Mucosa of stomach (tissue), 1 donor: ENCODE data around the gene FRAT2.
A peak's percentile ranks its signal among the peaks of the same experiment; 100 is the strongest.

Experiments
- H3K27me3 ChIP-seq: one replicate; pipeline ENCODE4 v1.7.0; 2013; ENCODE audit warnings: mild to moderate bottlenecking, low read length; ENCODE audit not compliant: control insufficient read depth, insufficient read depth
- H3K36me3 ChIP-seq: one replicate; pipeline ENCODE4 v1.7.0; 2013; ENCODE audit warnings: low read length; ENCODE audit not compliant: control insufficient read depth, insufficient read depth
- H3K4me1 ChIP-seq: one replicate; pipeline ENCODE4 v1.7.0; 2013; ENCODE audit warnings: mild to moderate bottlenecking, low read length; ENCODE audit not compliant: control insufficient read depth, insufficient read depth
- H3K4me3 ChIP-seq: one replicate; pipeline ENCODE4 v1.7.0; 2013; ENCODE audit warnings: low read length
- H3K9ac ChIP-seq: one replicate; pipeline ENCODE4 v1.7.0; 2013; ENCODE audit warnings: mild to moderate bottlenecking, low read length, moderate library complexity
- H3K9me3 ChIP-seq: one replicate; pipeline ENCODE4 v1.7.0; 2013; ENCODE audit warnings: mild to moderate bottlenecking, low read length, moderate library complexity; ENCODE audit not compliant: control insufficient read depth
- donor health status: Pancreatic carcinoma.

FRAT2 gene

DNA sequence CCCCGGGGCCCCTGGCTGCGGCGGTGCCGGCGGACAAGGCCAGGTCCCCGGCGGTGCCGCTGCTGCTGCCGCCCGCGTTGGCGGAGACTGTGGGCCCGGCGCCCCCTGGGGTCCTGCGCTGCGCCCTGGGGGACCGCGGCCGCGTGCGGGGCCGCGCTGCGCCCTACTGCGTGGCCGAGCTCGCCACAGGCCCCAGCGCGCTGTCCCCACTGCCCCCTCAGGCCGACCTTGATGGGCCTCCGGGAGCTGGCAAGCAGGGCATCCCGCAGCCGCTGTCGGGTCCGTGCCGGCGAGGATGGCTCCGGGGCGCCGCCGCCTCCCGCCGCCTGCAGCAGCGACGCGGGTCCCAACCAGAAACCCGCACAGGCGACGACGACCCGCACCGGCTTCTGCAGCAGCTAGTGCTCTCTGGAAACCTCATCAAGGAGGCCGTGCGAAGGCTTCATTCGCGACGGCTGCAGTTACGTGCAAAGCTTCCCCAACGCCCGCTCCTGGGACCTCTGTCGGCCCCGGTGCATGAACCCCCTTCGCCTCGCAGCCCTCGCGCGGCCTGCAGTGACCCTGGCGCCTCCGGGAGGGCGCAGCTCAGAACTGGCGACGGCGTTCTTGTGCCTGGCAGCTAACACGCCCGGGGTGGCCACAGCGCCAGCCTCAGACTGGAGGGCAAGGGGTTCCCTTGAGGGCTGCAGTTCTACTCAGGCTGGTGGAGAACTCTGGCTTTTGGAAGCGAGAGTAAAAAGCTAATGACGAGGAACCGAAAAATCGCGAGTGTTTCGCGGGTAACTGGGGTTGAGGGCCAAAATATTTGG, 14.7 kb downstream of the FRAT2 start:
- Histone ChIP-seq H3K27me3 (no peaks in the 10 kb centered on the region), H3K36me3 (no peaks in the 10 kb centered on the region), H3K9ac (peak overlapping the region; percentile 89), H3K9me3 (no peaks in the 10 kb centered on the region), H3K4me3 (peak overlapping the region; percentile 71), H3K4me1 (peaks cover 21% of the 10 kb centered on the region)

DNA sequence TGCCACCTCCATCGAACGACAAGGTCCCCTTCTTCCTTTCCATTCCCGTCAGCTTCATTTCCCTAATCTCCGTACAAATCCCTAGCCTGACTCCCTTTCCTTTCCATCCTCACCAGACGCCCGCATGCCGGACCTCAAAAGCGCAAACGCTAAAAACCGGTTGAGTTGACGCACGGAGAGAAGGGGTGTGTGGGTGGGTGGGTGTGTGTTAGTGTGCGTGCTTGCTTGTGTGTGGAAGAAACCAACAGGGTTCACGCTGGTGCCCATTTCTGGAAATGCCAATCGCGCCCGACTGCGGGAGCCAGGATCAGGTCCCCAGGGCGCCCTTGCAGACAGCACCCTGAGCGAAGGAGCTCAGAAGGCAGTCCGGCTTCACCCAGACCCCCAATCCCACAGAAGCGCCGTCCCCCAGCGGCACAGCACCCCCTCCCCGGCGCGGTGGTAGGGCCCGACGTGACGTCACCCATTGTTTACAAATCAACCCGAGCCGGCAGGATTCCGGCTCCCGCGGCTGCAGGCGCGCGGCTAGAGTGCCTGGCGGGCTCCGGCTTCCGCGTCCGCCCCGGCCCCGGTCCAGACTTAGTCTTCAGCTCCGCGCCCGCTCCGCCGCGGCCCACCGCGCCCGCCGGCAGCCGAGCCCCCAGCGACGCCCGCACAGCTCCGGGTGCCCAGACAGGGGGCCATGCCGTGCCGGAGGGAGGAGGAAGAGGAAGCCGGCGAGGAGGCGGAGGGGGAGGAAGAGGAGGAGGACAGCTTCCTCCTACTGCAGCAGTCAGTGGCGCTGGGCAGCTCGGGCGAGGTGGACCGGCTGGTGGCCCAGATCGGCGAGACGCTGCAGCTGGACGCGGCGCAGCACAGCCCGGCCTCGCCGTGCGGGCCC, 15.5 kb downstream of the FRAT2 start, which contains the start of gene FRAT1:
FRAT1 (plus strand) TSS at position 500 of the 880 bp plus-strand sequence; CDS start at position 683, 183 bp downstream.
- Histone ChIP-seq H3K9me3 (no peaks in the 10 kb centered on the region), H3K36me3 (no peaks in the 10 kb centered on the region), H3K4me1 (peaks cover 17% of the 10 kb centered on the region), H3K27me3 (no peaks in the 10 kb centered on the region), H3K9ac (peak within 1 kb of the TSS; percentile 89), H3K4me3 (peak within 1 kb of the TSS; percentile 71)

DNA sequence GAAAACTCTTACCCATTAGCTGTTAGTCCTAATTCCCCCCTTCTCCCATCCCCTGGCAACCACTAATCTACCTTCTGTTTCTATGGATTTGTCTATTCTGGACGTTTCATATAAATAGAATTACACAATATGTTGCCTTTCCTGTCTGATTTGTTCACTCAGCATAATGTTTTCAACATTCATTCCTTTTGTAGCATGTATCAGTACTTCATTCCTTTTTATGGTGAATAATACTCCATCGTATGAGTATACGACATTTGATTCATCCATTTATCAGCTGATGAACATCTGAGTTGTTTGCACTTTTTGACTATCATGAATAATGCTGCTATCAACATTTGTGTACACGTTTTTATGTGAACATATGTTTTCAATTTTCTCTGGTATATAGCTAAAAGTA, 19.9 kb downstream of the FRAT2 start:
- Histone ChIP-seq H3K4me1 (no peaks in the 10 kb centered on the region), H3K9me3 (no peaks in the 10 kb centered on the region), H3K36me3 (no peaks in the 10 kb centered on the region), H3K4me3 (no peak overlapping the region), H3K9ac (no peak overlapping the region), H3K27me3 (no peaks in the 10 kb centered on the region)

DNA sequence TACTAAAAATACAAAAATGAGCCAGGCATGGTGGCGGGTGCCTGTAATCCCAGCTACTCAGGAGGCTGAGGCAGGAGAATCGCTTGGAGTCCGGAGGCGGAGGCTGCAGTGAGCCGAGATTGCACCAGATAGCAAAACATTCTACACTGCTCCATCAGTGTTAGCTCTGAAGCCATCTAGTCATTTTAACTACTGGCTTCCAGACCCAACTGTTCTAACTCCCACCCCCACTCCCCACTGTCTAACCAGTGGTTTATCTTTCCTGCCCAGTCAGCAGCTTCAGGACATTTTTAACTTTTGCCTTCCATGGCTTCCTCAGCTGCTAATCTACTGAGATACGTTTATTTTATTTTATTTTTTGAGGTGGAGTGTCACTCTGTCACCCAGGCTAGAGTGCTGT, 21.6 kb downstream of the FRAT2 start:
- Histone ChIP-seq H3K27me3 (no peaks in the 10 kb centered on the region), H3K4me1 (no peaks in the 10 kb centered on the region), H3K4me3 (no peak overlapping the region), H3K36me3 (no peaks in the 10 kb centered on the region), H3K9ac (no peak overlapping the region), H3K9me3 (no peaks in the 10 kb centered on the region)

GRCh38 chr10:97311111-97311626, 23.4 kb downstream of the FRAT2 start:
- H3K9ac ChIP-seq, result no peak overlapping the region
- no peaks in the 10 kb centered on the region for H3K27me3 ChIP-seq
- no peak overlapping the region for H3K4me3 ChIP-seq
- H3K36me3 ChIP-seq, result no peaks in the 10 kb centered on the region
- no peaks in the 10 kb centered on the region for H3K4me1 ChIP-seq
- no peaks in the 10 kb centered on the region for H3K9me3 ChIP-seq

DNA sequence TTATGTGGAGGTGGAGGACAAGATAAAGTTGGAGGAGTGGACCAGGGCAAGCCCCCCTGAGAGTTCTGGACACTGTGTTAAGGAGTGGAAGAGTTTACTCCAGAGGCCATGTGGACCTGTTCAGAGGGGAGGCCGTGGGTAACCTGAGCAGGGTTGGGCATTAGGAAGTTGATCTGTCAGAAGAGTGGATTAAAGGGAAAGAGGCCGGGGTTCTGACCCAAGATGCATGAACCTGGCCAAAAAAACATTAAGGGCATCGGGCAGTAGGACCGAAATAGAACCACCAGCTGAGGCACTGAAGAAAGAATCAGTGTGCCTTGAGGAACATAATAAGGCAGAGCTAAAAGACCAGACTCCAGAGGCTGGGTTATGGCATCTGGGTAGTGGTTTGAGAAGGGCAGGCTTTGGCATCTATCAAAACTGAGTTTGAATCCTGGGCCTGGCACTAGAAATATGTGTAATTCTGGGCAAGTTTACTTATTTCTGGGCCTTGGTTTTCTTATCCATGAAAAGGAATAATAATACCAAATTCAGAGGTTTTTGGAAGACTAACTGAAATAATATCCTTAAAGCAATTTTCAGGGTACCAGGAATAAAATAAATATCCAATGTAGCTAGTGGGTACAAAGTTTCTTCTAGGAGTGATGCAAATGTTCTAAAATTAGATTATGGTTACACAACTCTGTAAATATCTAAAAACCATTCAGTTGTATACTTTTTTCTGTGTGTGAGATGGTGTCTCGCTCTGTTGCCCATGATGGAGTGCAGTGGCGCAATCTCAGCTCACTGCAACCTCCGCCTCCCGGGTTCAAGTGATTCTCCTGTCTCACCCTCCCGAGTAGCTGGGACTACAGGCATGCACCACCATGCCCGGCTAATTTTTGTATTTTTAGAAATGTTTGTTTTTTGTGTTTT, 26.4 kb downstream of the FRAT2 start:
- H3K9ac ChIP-seq, result no peak overlapping the region

DNA sequence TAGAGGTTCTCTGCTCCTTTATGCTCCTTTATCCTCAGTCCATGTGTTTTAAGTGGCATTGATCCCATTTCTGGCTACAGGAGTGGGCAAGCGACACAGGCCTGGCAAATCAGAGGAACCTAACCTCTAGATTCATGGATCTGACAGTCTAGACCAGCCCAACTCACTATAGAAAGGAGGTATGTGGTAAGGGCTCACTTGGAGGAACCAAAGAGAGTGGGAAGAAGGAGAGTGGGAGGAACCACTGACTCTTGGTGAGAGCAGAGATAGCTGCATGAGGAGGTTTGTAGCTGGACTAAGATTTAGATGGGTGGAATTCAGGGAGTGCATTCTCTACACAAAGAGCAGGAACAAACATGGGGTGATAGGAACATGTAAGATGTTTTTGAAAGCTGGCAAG, 27.1 kb downstream of the FRAT2 start:
- Histone ChIP-seq H3K9ac (no peak overlapping the region), H3K27me3 (no peaks in the 10 kb centered on the region), H3K36me3 (no peaks in the 10 kb centered on the region), H3K4me3 (no peak overlapping the region), H3K4me1 (no peaks in the 10 kb centered on the region), H3K9me3 (no peaks in the 10 kb centered on the region)

More for the DNA sequence above, 26.4 kb downstream of the FRAT2 start:
- H3K36me3 ChIP-seq, result no peaks in the 10 kb centered on the region
- H3K9me3 ChIP-seq, result no peaks in the 10 kb centered on the region
- H3K4me3 ChIP-seq, result no peak overlapping the region
- H3K27me3 ChIP-seq, result no peaks in the 10 kb centered on the region
- H3K4me1 ChIP-seq, result no peaks in the 10 kb centered on the region

GRCh38 chr10:97302088-97302791, 32.3 kb downstream of the FRAT2 start:
- Histone ChIP-seq H3K4me3 (no peak overlapping the region), H3K4me1 (no peaks in the 10 kb centered on the region), H3K9me3 (no peaks in the 10 kb centered on the region), H3K36me3 (no peaks in the 10 kb centered on the region), H3K27me3 (peaks cover 3% of the 10 kb centered on the region), H3K9ac (no peak overlapping the region)

GRCh38 chr10:97300980-97301379, 33.5 kb downstream of the FRAT2 start:
- H3K27me3 ChIP-seq, result peaks cover 3% of the 10 kb centered on the region

GRCh38 chr10:97298223-97298571, 36.3 kb downstream of the FRAT2 start:
- H3K4me1 ChIP-seq, result no peaks in the 10 kb centered on the region
- no peaks in the 10 kb centered on the region for H3K9me3 ChIP-seq
- H3K27me3 ChIP-seq, result peaks cover 3% of the 10 kb centered on the region
- no peak overlapping the region for H3K4me3 ChIP-seq
- H3K9ac ChIP-seq, result peak overlapping the region; percentile 18
- no peaks in the 10 kb centered on the region for H3K36me3 ChIP-seq

More at GRCh38 chr10:97300980-97301379, 33.5 kb downstream of the FRAT2 start:
- H3K9ac ChIP-seq, result no peak overlapping the region
- H3K4me1 ChIP-seq, result no peaks in the 10 kb centered on the region
- no peak overlapping the region for H3K4me3 ChIP-seq
- no peaks in the 10 kb centered on the region for H3K36me3 ChIP-seq
- no peaks in the 10 kb centered on the region for H3K9me3 ChIP-seq
